GM18499 (cell line): ENCODE data around the gene SIK1.
"Not testable (repeated sequence)": the region's sequence is repeated elsewhere in the genome, so short reads cannot be mapped to it uniquely, and the experiment has no call there.

ENCODE experiments used
- ATAC-seq: cut with Tn5 transposase; IDR thresholded peaks from one replicate; pipeline ENCODE4 v1.9.1; 2021; ENCODE audit warnings: moderate number of reproducible peaks; ENCODE audit not compliant: insufficient read depth, unreplicated experiment

The SIK1 gene

GRCh38 chr21:43426404-43427241 lies at the start of gene SIK1:
Gene SIK1 (minus strand): TSS chr21:43427131. CDS start chr21:43426178, 953 bp downstream.
- not testable (repeated sequence) for ATAC-seq

DNA sequence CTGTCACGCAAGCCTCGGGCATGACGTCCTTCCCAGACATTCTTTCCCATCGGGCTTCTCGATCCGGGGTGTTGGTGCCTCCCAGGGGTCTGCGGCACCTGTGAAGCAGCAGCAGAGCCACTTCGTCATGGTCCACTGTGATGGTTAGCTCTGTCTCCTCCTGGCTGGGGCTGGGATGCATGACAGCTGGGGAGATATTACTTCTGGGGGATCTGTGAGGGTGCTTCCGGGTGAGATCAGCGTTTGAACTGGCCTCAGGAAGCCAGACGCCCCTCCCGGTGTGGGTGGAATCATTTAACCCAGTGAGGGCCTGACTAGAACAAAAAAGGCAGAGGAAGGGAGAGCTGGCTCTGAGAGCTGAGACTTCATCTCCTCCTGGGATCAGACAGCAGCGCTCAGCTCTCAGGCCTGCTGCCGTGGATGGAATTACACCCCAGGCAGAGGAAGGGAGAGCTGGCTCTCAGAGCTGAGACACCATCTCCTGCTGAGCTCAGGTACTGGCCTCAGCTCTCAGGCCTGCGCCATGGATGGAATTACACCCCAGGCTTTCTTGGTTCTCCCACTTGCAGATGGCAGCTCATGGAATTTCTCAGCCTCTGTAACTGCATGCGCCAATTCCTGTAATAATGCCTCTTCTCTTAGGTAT lies 44.8 kb upstream of the SIK1 start:
- not testable (repeated sequence) for ATAC-seq

DNA sequence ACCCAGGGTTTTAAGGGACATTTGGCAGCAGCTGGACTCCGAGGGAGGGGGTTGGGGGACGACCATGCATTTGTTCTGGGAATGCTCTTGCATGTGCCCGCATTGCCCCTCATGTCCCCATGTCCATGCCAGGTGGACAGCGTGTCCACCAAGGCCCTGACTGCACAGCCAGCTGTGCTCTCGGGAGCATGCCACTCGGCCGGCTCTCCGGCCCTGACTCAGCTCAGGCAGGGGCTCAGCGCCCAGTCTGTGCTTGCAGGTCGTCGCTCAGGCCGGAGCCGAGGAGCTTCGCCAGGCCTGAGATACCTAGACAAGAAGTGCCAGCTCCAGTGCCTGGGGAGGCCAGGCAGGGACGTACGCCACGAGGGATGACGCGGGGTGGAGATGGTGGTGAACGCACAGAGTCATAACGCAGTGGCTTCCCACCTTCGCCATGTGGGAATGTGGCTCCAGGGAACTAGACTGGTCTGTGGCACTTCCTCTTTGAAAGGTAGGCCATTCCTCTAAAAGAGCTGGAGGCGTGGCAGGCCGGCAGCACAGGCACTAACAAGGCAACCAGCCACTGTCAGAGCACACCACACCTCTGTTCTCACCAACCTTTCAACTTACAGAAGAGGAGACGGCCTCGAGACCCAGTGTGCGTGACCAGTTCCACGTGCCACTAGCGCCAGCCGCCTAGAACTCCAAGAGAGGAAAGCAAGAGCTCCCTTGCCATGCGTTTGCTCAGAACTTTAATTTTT lies 43.0 kb upstream of the SIK1 start:
- ATAC-seq, result not testable (repeated sequence)

DNA sequence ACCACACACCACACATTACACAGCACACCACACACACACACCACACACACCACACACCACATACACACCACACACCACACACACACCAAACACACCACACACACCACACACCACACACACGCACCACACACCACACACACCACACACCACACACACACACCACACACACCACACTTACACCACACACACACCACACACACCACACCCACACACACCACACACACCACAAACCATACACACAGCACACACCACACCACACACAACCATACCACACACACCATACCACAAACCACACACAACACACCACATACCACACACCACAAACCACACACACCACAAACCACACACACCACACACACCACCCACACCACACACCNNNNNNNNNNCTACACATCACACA lies 40.9 kb upstream of the SIK1 start:
- ATAC-seq, result no peak

DNA sequence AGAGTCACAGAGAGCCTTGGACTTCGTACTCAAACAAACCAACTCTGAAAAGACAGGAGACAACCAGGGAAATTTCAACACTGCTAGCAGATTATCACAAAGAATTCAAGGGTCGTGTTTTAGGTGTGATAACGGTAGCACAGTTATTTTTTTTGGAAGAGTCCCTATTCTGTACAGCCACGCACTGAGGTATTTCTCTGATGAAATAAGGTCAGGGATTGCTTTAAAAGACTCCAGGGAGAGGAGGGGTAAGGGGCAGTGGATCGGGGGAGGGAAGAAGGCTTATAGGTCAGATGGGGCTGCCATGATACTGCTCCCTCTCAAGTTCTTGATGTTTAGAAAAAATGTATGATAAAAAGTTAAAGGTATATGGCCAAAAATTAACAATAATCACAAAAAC lies 38.2 kb upstream of the SIK1 start:
- ATAC-seq, result not testable (repeated sequence)

DNA sequence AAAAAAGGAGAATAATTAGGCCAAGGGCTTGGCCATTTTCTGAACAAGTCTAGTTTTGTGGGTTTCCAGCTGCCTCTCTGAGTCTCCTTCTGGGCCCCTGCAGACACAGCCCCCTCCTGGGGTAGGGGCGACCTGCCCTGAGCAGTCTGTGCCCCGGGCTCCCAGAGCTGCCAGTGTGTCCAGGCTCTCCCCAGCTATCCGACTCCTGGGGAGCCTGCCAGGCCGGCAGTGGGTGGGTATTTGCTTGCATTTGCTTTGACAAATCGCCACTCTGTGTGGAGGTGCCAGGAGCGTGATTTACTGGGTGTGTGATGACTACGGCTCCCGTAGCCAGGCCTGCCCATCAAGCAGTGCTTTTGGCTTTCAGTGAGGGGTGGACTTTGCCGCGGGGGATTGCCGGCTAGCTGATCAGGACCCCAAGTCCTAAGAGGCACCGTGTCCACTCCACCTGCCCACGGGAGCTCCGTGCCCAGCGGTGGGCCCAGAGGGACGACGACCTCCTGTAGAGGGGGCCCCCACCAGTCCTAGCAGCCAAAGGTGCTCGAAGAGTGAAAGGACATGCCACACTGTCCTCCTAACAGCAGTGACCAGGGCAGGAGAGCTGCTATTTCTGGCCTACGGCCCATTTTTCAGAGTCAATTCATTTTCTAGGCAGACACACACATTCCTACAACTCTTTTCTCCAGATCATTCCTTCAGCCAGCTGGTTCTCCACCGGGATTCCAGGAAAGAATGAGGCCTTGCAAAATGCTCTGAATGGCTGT lies 36.7 kb upstream of the SIK1 start:
- not testable (repeated sequence) for ATAC-seq

DNA sequence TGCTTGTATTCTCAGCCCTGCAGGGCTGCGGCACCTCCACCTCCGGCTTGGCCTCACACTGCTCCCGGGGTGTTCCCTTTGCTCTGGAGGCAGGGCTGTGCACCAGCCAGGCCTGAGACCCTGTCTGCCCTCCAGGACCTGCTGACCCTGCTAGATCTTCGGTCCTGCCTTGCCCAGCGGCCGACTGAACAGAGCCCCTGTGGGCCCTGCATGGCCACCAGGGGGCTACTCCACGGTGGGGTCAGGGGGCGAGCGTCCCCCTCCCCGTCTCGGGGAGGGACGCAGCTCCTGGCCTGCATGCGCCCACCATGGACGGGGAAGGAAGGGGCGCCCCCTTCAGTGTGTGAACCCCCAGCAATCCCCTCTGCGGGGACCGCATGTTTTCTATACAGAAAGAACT lies 36.0 kb upstream of the SIK1 start:
- ATAC-seq, result not testable (repeated sequence)

GRCh38 chr21:43460475-43460874 lies 33.5 kb upstream of the SIK1 start:
- not testable (repeated sequence) for ATAC-seq

DNA sequence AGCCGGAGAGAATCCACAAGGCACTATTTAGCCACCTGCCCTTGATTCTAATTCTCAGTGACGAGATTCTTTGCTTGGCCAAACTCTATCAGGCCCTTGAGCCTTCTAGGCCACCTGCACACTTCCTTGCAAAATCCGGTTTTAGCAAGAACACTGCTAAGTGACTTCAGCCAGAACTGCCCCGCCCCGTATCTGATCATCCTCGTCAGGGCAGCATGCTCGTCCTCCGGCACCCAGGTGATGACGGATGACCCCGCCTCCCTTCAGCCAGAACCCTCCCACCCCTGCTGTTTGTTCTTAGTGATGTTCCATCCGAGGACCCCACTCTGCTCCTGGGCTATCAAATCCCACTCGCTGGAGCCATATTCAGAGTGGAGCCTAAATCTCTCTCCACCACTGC lies 32.1 kb upstream of the SIK1 start:
- ATAC-seq, result not testable (repeated sequence)

DNA sequence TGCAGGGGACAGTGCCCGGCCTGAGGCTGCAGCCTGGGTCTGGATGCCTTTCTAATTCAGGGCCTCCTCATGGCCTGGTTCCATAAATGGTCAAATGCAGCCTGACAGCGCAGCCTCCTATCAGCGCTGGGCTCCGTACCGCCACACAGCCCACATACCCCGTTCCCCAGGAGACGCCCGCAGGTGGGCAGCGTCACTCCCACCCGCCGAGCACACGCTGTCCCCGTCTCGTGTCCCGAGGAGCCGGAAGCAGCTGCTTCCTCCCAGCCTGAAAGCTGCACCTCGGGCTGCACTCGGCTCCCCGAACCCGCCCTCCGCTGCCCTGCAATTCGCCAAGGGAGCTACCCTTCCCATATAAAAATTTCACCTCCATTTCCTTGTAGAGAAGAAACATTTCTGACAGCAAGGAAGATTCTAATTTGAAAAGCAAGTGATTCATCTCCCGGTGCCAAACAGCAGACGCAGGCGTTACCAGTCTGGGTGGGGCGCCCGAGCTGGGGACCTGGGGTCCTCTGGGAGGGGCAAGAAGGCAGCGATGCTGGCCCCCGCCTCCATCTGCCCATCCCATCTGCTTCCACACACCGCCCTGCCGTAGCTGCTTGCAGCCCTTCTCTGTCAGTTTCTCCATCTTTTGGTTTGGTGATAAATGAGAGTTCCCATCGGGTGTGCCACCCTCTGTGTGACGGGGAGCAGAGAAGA lies 29.8 kb upstream of the SIK1 start:
- ATAC-seq, result not testable (repeated sequence)

GRCh38 chr21:43455717-43456116 lies 28.8 kb upstream of the SIK1 start:
- ATAC-seq, result not testable (repeated sequence)

- not testable (repeated sequence) for ATAC-seq
These were observed 27.2 kb upstream of the SIK1 start for GRCh38 chr21:43454176-43454575.

- not testable (repeated sequence) for ATAC-seq
These were observed 24.9 kb upstream of the SIK1 start for GRCh38 chr21:43451850-43452249.

DNA sequence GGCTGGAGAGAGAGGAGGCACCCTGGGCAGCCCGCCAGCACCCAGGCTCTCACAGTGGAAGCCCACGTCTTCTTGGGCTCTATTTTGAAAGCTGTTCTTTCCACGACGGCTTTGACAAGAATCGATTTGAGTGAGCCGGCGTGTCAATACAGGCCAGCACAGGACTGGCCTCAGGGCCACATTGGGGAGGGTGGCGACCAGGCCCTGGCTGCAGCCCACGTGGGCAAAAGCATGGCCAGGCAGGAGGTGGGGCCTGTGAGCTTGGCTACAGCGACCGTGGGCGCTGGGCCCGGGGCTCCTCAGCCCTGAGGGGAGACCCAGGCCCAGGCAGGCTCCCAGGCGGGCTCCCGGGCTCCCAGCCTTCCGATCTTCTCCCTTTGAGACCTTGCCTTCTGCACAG lies 23.4 kb upstream of the SIK1 start:
- ATAC-seq, result not testable (repeated sequence)

- ATAC-seq, result not testable (repeated sequence)
These were observed 20.5 kb upstream of the SIK1 start for GRCh38 chr21:43447353-43447977.

DNA sequence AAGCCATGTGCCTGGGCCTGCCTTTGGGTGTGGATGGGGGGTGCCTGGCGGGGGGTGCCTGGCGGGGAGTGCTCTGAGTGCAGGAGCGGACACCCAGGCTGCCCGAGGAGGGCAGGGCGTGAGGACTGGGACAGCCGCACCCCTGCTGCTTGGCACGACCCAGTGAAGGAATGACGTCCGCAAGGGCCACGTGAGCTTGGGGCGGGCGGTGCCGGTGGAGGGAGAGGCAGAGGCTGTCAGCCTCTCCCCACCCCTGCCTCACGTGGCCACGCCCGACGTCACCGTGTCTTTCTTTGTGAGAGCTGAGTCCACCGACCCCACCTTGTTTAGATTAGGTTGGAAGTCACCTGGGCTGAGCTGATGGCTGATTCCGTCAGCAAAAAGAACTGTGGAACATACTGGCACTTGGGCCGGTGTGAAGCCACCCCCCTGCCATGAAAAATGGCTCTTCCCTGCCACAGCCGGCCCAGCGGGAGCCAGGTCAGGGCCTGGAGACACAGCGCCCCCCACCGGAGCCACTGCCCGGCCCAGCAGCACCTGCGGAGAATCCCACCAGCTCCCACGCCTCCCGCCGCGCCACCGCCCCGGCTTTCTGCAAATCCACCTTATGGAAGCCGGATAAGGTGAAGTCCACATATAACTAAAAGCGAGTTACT lies 19.5 kb upstream of the SIK1 start:
- not testable (repeated sequence) for ATAC-seq

DNA sequence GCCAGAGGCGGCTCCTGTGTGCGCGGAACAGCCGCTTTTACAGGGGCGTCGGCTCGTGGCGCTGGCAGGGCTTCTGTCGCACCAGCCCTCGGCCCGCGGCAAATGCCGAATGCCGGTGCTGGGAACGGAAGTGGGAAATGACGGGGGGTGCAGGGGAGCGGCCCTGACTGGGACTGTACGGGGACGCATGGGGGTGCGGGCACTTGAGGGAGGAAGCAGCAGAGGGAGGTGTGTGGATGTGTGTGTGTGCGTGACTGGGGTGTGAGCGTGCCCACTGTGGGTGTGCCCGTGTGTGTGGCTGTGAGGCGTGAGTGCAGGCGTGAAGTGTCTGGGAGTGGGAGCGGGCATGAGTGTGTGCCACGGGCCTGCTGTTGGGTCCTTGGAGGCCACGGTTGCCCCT lies 17.6 kb upstream of the SIK1 start:
- not testable (repeated sequence) for ATAC-seq

DNA sequence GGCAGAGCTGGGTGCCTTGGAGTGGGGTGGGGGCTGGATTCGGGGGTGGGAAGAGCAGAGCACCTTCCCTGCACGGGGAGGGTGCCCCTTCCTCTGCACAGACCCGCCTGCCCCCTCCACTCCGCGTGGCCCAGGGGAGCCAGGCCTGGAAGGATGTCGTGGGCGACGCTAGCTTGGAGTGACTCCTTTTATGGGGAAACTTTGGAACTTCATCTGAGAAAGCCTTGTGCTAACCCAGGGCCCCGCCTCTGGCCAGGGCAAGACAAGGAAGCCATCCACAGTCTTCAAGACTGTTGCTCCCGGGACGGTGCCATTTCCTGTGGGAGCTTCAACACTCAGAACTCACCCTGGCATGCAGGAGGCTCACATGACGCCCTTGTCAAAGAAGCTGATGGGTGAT lies 15.6 kb upstream of the SIK1 start:
- ATAC-seq, result not testable (repeated sequence)
